HG02763 (cell line): Measurements from ENCODE around the gene OLA1.

Experiments used
- ATAC-seq: cut with Tn5 transposase; IDR thresholded peaks from one replicate; pipeline ENCODE4 v1.9.1; 2021; ENCODE audit warnings: mild to moderate bottlenecking, moderate library complexity; ENCODE audit not compliant: unreplicated experiment

Gene OLA1

GRCh38 chr2:174122185-174122584 lies 126.1 kb downstream of the OLA1 start:
- ATAC-seq: no peak

- ATAC-seq: no peak
Measured at GRCh38 chr2:174121612-174122011, 126.7 kb downstream of the OLA1 start.

GRCh38 chr2:174121175-174121574 lies 127.2 kb downstream of the OLA1 start:
- no peak for ATAC-seq

- ATAC-seq: no peak
Measured at GRCh38 chr2:174120346-174120745, 128.0 kb downstream of the OLA1 start.

GRCh38 chr2:174117951-174118930 lies 130.1 kb downstream of the OLA1 start:
- no peak for ATAC-seq

- ATAC-seq: no peak
Measured at GRCh38 chr2:174112073-174112472, 136.3 kb downstream of the OLA1 start.

GRCh38 chr2:174108579-174108978 lies 139.8 kb downstream of the OLA1 start:
- no peak for ATAC-seq

GRCh38 chr2:174106736-174107135 lies 141.6 kb downstream of the OLA1 start:
- ATAC-seq: no peak

- ATAC-seq: no peak
Measured at GRCh38 chr2:174094542-174094941, 153.8 kb downstream of the OLA1 start.

GRCh38 chr2:174090476-174090875 lies 157.9 kb downstream of the OLA1 start:
- ATAC-seq: no peak

GRCh38 chr2:174088706-174089460 lies 159.4 kb downstream of the OLA1 start:
- no peak for ATAC-seq

GRCh38 chr2:174086708-174087107 lies 161.6 kb downstream of the OLA1 start:
- no peak for ATAC-seq

GRCh38 chr2:174085781-174086180 lies 162.6 kb downstream of the OLA1 start:
- no peak for ATAC-seq

- ATAC-seq: no peak
Measured at GRCh38 chr2:174083843-174084458, 164.4 kb downstream of the OLA1 start.

GRCh38 chr2:174080672-174081121 lies 167.6 kb downstream of the OLA1 start:
- no peak for ATAC-seq

GRCh38 chr2:174078275-174078674 lies 170.1 kb downstream of the OLA1 start:
- ATAC-seq: no peak

GRCh38 chr2:174076975-174077374 lies 171.4 kb downstream of the OLA1 start:
- ATAC-seq: no peak

- ATAC-seq: no peak
Measured at GRCh38 chr2:174076040-174076439, 172.3 kb downstream of the OLA1 start.

- ATAC-seq: no peak
Measured at GRCh38 chr2:174074831-174075230, 173.5 kb downstream of the OLA1 start.

GRCh38 chr2:174072857-174073256 lies 175.5 kb downstream of the OLA1 start:
- ATAC-seq: no peak

GRCh38 chr2:174072069-174072468 lies 176.3 kb downstream of the OLA1 start:
- ATAC-seq: no peak
